NT2/D1 (cell line): Measurements from ENCODE around the gene WDR19.
"Not testable (repeated sequence)": the region's sequence is repeated elsewhere in the genome, so short reads cannot be mapped to it uniquely, and the experiment has no call there.

Source experiments
- DNase-seq: peaks from one replicate; pipeline ENCODE4 v3.0.0-alpha.2; 2011; ENCODE audit warnings: low read depth, low spot score
- H3K27me3 ChIP-seq: 2 replicates; pipeline ENCODE4 v1.6.0; 2011; ENCODE audit warnings: mild to moderate bottlenecking; ENCODE audit not compliant: insufficient read length, insufficient read depth
- H3K36me3 ChIP-seq: 2 replicates; pipeline ENCODE4 v1.6.1; 2011; ENCODE audit warnings: mild to moderate bottlenecking, low read length, mixed read lengths; ENCODE audit not compliant: insufficient read depth, insufficient read length
- H3K4me1 ChIP-seq: 2 replicates; pipeline ENCODE4 v1.5.1; 2011; ENCODE audit not compliant: insufficient read depth, insufficient read length
- H3K4me3 ChIP-seq: 2 replicates; pipeline ENCODE4 v1.5.1; 2011; ENCODE audit warnings: low read depth; ENCODE audit not compliant: insufficient read length
- H3K9ac ChIP-seq: 2 replicates; pipeline ENCODE4 v1.6.0; 2011; ENCODE audit warnings: low read depth; ENCODE audit not compliant: insufficient read length
- H3K9me3 ChIP-seq: 2 replicates; pipeline ENCODE4 v1.5.1; 2011; ENCODE audit warnings: mild to moderate bottlenecking, low read length; ENCODE audit not compliant: insufficient read depth
- SUZ12 ChIP-seq: IDR thresholded peaks from 2 replicates; pipeline ENCODE4 v1.6.1; 2011; ENCODE audit not compliant: insufficient read length, insufficient read depth; ENCODE audit errors: extremely low read depth
- YY1 ChIP-seq: IDR thresholded peaks from 2 replicates; pipeline ENCODE4 v1.6.1; 2011; ENCODE audit not compliant: insufficient read length, insufficient read depth
- ZNF274 ChIP-seq: IDR thresholded peaks from 2 replicates; pipeline ENCODE4 v1.6.1; 2011; ENCODE audit warnings: mild to moderate bottlenecking, low read depth, low read length

Gene WDR19

DNA sequence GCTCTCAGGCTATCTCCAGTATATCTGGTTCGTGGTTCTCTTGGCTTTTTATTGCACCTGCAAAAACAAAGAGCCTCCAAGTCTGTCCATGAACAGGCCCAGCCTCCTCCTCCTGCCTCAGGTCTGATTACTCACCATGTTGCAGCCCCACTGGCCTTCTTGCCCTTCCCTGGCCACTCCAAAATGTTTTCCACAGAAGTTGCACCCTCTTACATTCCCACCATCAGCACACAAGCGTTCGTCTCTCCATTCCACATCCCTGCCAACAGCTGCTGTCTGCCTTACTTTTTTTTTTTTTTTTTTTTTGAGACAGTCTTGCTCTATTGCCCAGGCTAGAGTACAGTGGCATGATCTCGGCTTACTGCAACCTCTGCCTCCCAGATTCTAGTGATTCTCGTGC lies 97.1 kb downstream of the WDR19 start:
- no peaks in the 10 kb centered on the region for H3K4me1 ChIP-seq
- DNase-seq, result no peak
- no peaks in the 10 kb centered on the region for H3K27me3 ChIP-seq
- no peaks in the 10 kb centered on the region for H3K9me3 ChIP-seq
- peaks cover 8% of the 10 kb centered on the region for H3K36me3 ChIP-seq
- no peak overlapping the region for H3K9ac ChIP-seq
- TF ChIP-seq SUZ12, result no peak
- TF ChIP-seq ZNF274, result no peak
- no peak for TF ChIP-seq YY1
- H3K4me3 ChIP-seq, result no peak overlapping the region

GRCh38 chr4:39280770-39281169 lies 98.4 kb downstream of the WDR19 start:
- Histone ChIP-seq H3K36me3 (peaks cover 4% of the 10 kb centered on the region), H3K9me3 (no peaks in the 10 kb centered on the region), H3K27me3 (no peaks in the 10 kb centered on the region), H3K9ac (no peak overlapping the region), H3K4me3 (no peak overlapping the region), H3K4me1 (no peaks in the 10 kb centered on the region)
- TF ChIP-seq SUZ12 (no peak), ZNF274 (no peak), YY1 (no peak)
- DNase-seq, result no peak

DNA sequence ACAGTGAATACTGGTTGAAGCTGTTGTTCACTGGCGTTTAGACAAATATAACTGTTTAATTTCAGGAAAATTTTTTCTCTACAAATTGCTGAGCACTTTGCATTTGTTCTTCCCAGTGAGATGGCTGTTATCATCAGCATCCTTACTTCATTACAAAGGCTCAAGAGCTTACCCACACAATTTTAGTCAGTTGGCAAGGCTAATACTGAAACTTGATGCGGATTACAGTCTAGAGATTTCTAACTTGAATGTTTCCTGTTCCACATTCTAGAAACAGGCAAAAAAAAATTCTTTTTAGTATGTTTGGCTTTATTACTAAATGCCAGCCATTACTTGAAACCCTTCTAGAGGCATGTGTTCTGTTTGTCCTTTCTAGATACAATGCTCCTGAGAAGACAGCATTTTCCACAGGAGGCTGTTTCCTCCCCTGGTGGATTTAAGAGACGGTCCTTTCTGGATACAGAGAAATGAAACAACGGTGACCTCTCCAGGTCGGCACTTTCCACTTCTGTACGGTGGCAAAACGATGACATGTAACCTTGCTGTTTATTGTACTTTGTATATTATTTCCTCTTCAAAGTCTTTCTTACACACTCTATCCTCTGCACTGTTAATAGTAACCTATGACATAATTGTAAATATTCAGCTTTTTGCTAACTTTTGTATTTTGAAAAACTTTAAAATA lies 102.9 kb downstream of the WDR19 start:
- peaks cover 36% of the 10 kb centered on the region for H3K36me3 ChIP-seq
- no peak for TF ChIP-seq SUZ12
- TF ChIP-seq ZNF274, result no peak
- no peak for TF ChIP-seq YY1
- H3K4me3 ChIP-seq, result no peak overlapping the region

GRCh38 chr4:39285853-39286252 lies 103.5 kb downstream of the WDR19 start:
- Histone ChIP-seq H3K9me3 (no peaks in the 10 kb centered on the region), H3K36me3 (peaks cover 40% of the 10 kb centered on the region), H3K4me3 (no peak overlapping the region), H3K9ac (no peak overlapping the region), H3K27me3 (no peaks in the 10 kb centered on the region), H3K4me1 (no peaks in the 10 kb centered on the region)
- no peak for TF ChIP-seq YY1
- no peak for TF ChIP-seq SUZ12
- no peak for TF ChIP-seq ZNF274
- DNase-seq, result no peak

More for the DNA sequence above, 102.9 kb downstream of the WDR19 start:
- Histone ChIP-seq H3K9ac (no peak overlapping the region), H3K9me3 (no peaks in the 10 kb centered on the region), H3K27me3 (no peaks in the 10 kb centered on the region), H3K4me1 (no peaks in the 10 kb centered on the region)
- no peak for DNase-seq

DNA sequence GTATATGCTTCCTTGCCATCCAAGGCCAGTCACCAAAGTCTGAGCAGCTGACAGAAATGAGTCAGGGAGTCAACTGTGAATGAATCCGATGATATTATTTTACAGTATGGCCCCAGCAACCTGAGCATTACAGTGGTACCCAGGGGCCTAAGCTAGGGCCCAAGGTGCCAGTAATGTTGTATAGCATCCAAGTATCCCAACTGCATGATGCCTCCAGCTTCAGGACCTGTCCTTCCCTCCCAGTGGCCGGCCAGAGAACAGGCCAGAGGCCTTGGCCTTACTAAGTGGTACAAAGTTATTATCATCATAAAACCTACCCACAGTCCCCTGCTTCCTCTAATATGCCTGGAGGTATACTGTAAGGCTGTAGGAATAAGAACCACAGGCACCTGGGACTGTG lies 103.9 kb downstream of the WDR19 start:
- TF ChIP-seq SUZ12 (no peak), YY1 (no peak), ZNF274 (no peak)

DNA sequence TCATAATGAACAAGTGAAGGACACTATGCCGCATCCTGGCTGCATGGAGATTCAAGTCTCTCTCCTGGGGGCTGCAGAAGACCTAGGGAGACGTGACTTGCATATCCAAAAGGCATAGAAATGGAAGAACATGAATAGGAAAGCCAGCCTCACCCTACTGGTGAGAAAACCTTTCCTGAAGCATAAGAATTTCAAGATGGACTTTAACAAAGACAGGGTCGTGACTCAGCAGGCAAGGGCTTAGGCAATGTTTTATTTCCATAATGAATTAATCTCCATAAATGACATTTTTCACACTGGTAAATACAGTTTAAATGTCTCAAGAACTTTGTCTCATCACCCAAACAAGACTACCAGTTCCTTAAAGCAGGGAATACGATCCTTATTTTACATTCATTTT lies 104.9 kb downstream of the WDR19 start:
- H3K36me3 ChIP-seq, result peaks cover 50% of the 10 kb centered on the region
- H3K4me1 ChIP-seq, result no peaks in the 10 kb centered on the region
- H3K27me3 ChIP-seq, result no peaks in the 10 kb centered on the region
- H3K9ac ChIP-seq, result no peak overlapping the region
- no peak for DNase-seq
- no peak for TF ChIP-seq SUZ12
- no peak for TF ChIP-seq YY1
- no peak for TF ChIP-seq ZNF274
- no peaks in the 10 kb centered on the region for H3K9me3 ChIP-seq
- H3K4me3 ChIP-seq, result no peak overlapping the region

More for the DNA sequence above, 103.9 kb downstream of the WDR19 start:
- H3K36me3 ChIP-seq, result peaks cover 41% of the 10 kb centered on the region
- no peaks in the 10 kb centered on the region for H3K9me3 ChIP-seq
- H3K9ac ChIP-seq, result no peak overlapping the region
- no peaks in the 10 kb centered on the region for H3K4me1 ChIP-seq
- no peaks in the 10 kb centered on the region for H3K27me3 ChIP-seq
- H3K4me3 ChIP-seq, result no peak overlapping the region
- DNase-seq, result no peak

DNA sequence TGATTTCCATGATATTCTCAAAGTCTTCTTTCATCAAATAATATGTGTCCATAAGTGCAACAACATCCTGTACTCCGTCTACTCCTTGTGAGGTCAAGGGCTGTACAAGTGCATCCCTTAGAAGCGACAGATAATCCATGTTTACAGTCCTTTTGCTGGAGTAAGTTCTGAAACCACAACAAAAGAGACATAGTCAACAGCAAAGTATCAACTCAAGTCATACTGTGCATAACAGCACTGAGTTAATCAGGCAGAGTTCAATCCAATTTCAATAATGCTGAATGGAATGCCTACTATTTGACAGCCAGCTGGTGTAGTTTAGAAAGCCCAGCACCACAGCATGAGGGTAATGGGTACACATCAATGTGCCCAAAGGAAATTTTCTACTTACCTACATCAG lies 109.4 kb downstream of the WDR19 start:
- Histone ChIP-seq H3K4me1 (no peaks in the 10 kb centered on the region), H3K36me3 (peaks cover 65% of the 10 kb centered on the region), H3K27me3 (no peaks in the 10 kb centered on the region), H3K9ac (no peak overlapping the region), H3K9me3 (no peaks in the 10 kb centered on the region), H3K4me3 (no peak overlapping the region)
- no peak for TF ChIP-seq YY1
- TF ChIP-seq ZNF274, result no peak
- TF ChIP-seq SUZ12, result no peak
- DNase-seq, result no peak

- not testable (repeated sequence) for H3K4me3 ChIP-seq, H3K4me1 ChIP-seq, H3K9me3 ChIP-seq, H3K27me3 ChIP-seq, DNase-seq, H3K9ac ChIP-seq
- peaks cover 59% of the 10 kb centered on the region for H3K36me3 ChIP-seq
Measured at GRCh38 chr4:39292433-39292832, 110.1 kb downstream of the WDR19 start.
